Hepatocyte (in vitro differentiated cells): ENCODE measurements around the gene ADGRB3.

Experiments used
- CTCF ChIP-seq: fragments of 200-600 bp; sonication (generic); IDR thresholded peaks from 2 replicates; pipeline ENCODE4 v1.5.1; 2016; ENCODE audit warnings: antibody characterized with exemption, mild to moderate bottlenecking; ENCODE audit not compliant: poor library complexity
- EZH2 ChIP-seq: fragments of 200-600 bp; sonication (generic); IDR thresholded peaks from 2 replicates; pipeline ENCODE4 v1.6.1; 2016; ENCODE audit warnings: antibody characterized with exemption, mild to moderate bottlenecking, borderline replicate concordance
- EZH2phosphoT487 ChIP-seq: fragments of 200-600 bp; sonication (generic); IDR thresholded peaks from one replicate; pipeline ENCODE4 v1.6.1; 2018; ENCODE audit warnings: antibody characterized with exemption, mild to moderate bottlenecking, low read depth, moderate library complexity; ENCODE audit not compliant: unreplicated experiment, severe bottlenecking

GRCh38 chr6:68640491-68640835 lies 5.4 kb downstream of the ADGRB3 start:
- TF ChIP-seq EZH2phosphoT487 (no peak), CTCF (no peak), EZH2 (no peak)
